NK-92 treated with Interleukin-12 subunit alpha and Interleukin-12 subunit beta, amount 100 ng/mL, for 24 hours (cell line): ENCODE results near the gene TXNRD2.
A peak's percentile ranks its signal among the peaks of the same experiment; 100 is the strongest.

Source experiments
- DNase-seq: peaks from one replicate; lab custom pipeline; 2025; lab: John Stamatoyannopoulos, UW

The TXNRD2 gene

GRCh38 chr22:19941365-19942082 lies at the start of gene TXNRD2, which contains the start of gene COMT:
TSS of gene TXNRD2 (minus strand) at chr22:19941818. CDS start at chr22:19941803, 15 bp downstream.
TSS of gene COMT (plus strand) at chr22:19941772. CDS start at chr22:19962527, 20,755 bp downstream.
- DNase-seq: peak; percentile 58

- no peak for DNase-seq
Observed at GRCh38 chr22:19991395-19991644, 49.7 kb upstream of the TXNRD2 start.

GRCh38 chr22:19990609-19991394 lies 49.2 kb upstream of the TXNRD2 start:
- DNase-seq: no peak

GRCh38 chr22:19990188-19990587 lies 48.6 kb upstream of the TXNRD2 start:
- no peak for DNase-seq

GRCh38 chr22:19989725-19990067 lies 48.1 kb upstream of the TXNRD2 start:
- no peak for DNase-seq

- no peak for DNase-seq
Observed at GRCh38 chr22:19988965-19989724, 47.5 kb upstream of the TXNRD2 start.

- DNase-seq: no peak
Observed at GRCh38 chr22:19988331-19988808, 46.8 kb upstream of the TXNRD2 start.

- no peak for DNase-seq
Observed at GRCh38 chr22:19987394-19988306, 46.0 kb upstream of the TXNRD2 start.

GRCh38 chr22:19986410-19987341 lies 45.1 kb upstream of the TXNRD2 start:
- no peak for DNase-seq

GRCh38 chr22:19986011-19986409 lies 44.4 kb upstream of the TXNRD2 start:
- no peak for DNase-seq

GRCh38 chr22:19984851-19985811 lies 43.5 kb upstream of the TXNRD2 start:
- no peak for DNase-seq

- no peak for DNase-seq
Observed at GRCh38 chr22:19984201-19984753, 42.7 kb upstream of the TXNRD2 start.

- no peak for DNase-seq
Observed at GRCh38 chr22:19983741-19984140, 42.1 kb upstream of the TXNRD2 start.

GRCh38 chr22:19982991-19983578 lies 41.5 kb upstream of the TXNRD2 start:
- DNase-seq: no peak

- no peak for DNase-seq
Observed at GRCh38 chr22:19981961-19982920, 40.6 kb upstream of the TXNRD2 start.

- DNase-seq: no peak
Observed at GRCh38 chr22:19981171-19981960, 39.7 kb upstream of the TXNRD2 start.

GRCh38 chr22:19980766-19981165 lies 39.1 kb upstream of the TXNRD2 start:
- no peak for DNase-seq
